ENCODE measurements around the gene TANC1.

- TF ChIP-seq CTCF (IDR thresholded peaks at IDR 0.05) (no peak), POLR2A (IDR thresholded peaks at IDR 0.05) (no peak)
These were observed 181.3 kb downstream of the TANC1 start for GRCh38 chr2:159149747-159150146.
